Measurements from ENCODE around the gene FJX1.

The FJX1 gene

GRCh38 chr11:35617687-35618496 is at the start of gene FJX1:
TSS of gene FJX1 (plus strand) at chr11:35618460. CDS start at chr11:35618637, 177 bp downstream.
- DNase-seq (ENCODE audit: low read depth) = no peak

GRCh38 chr11:35571696-35572095 is 46.6 kb upstream of the FJX1 start:
- no peak for DNase-seq (ENCODE audit: low read depth)

- DNase-seq (ENCODE audit: low read depth) = no peak
Measured at GRCh38 chr11:35579557-35580396, 38.5 kb upstream of the FJX1 start.

GRCh38 chr11:35580397-35580781 is 37.9 kb upstream of the FJX1 start:
- DNase-seq (ENCODE audit: low read depth) = no peak

- DNase-seq (ENCODE audit: low read depth) = no peak
Measured at GRCh38 chr11:35582033-35582432, 36.2 kb upstream of the FJX1 start.

GRCh38 chr11:35583126-35583525 is 35.1 kb upstream of the FJX1 start:
- DNase-seq (ENCODE audit: low read depth) = no peak

GRCh38 chr11:35583843-35584242 is 34.4 kb upstream of the FJX1 start:
- no peak for DNase-seq (ENCODE audit: low read depth)

- DNase-seq (ENCODE audit: low read depth) = no peak
Measured at GRCh38 chr11:35584321-35584720, 33.9 kb upstream of the FJX1 start.

- no peak for DNase-seq (ENCODE audit: low read depth)
Measured at GRCh38 chr11:35585416-35585815, 32.8 kb upstream of the FJX1 start.

GRCh38 chr11:35586222-35586621 is 32.0 kb upstream of the FJX1 start:
- no peak for DNase-seq (ENCODE audit: low read depth)

- no peak for DNase-seq (ENCODE audit: low read depth)
Measured at GRCh38 chr11:35587972-35588371, 30.3 kb upstream of the FJX1 start.

GRCh38 chr11:35588627-35589026 is 29.6 kb upstream of the FJX1 start:
- no peak for DNase-seq (ENCODE audit: low read depth)

GRCh38 chr11:35589281-35589680 is 29.0 kb upstream of the FJX1 start:
- no peak for DNase-seq (ENCODE audit: low read depth)

GRCh38 chr11:35590412-35590811 is 27.8 kb upstream of the FJX1 start:
- no peak for DNase-seq (ENCODE audit: low read depth)

GRCh38 chr11:35593143-35593542 is 25.1 kb upstream of the FJX1 start:
- DNase-seq (ENCODE audit: low read depth) = no peak

- DNase-seq (ENCODE audit: low read depth) = no peak
Measured at GRCh38 chr11:35594680-35595079, 23.6 kb upstream of the FJX1 start.

GRCh38 chr11:35598254-35599125 is 19.8 kb upstream of the FJX1 start:
- no peak for DNase-seq (ENCODE audit: low read depth)

- DNase-seq (ENCODE audit: low read depth) = no peak
Measured at GRCh38 chr11:35600331-35600838, 17.9 kb upstream of the FJX1 start.

- no peak for DNase-seq (ENCODE audit: low read depth)
Measured at GRCh38 chr11:35602160-35602793, 16.0 kb upstream of the FJX1 start.

GRCh38 chr11:35602979-35603378 is 15.3 kb upstream of the FJX1 start:
- DNase-seq (ENCODE audit: low read depth) = no peak

GRCh38 chr11:35605706-35606105 is 12.6 kb upstream of the FJX1 start:
- DNase-seq (ENCODE audit: low read depth) = no peak

- DNase-seq (ENCODE audit: low read depth) = no peak
Measured at GRCh38 chr11:35606206-35606605, 12.1 kb upstream of the FJX1 start.
